ENCODE data around the gene PRPF19.
A peak's percentile ranks its signal among the peaks of the same experiment; 100 is the strongest.

The PRPF19 gene

GRCh38 chr11:60906132-60906972, at the start of gene PRPF19:
PRPF19 (minus strand) TSS chr11:60906585; CDS start chr11:60906382, 203 bp downstream.
- peak; percentile 99 for DNase-seq

- no peak for DNase-seq
Observed at GRCh38 chr11:60955571-60955970, 49.2 kb upstream of the PRPF19 start.

GRCh38 chr11:60954421-60954820, 48.0 kb upstream of the PRPF19 start:
- DNase-seq = no peak

- no peak for DNase-seq
Observed at GRCh38 chr11:60953781-60954180, 47.4 kb upstream of the PRPF19 start.

- DNase-seq = no peak
Observed at GRCh38 chr11:60952742-60953170, 46.4 kb upstream of the PRPF19 start.

- peak; percentile 29 for DNase-seq
Observed at GRCh38 chr11:60951904-60952741, 45.7 kb upstream of the PRPF19 start, which contains the start of gene SLC15A3. SLC15A3 (minus strand) TSS chr11:60952176; CDS start chr11:60951551, 625 bp downstream.

GRCh38 chr11:60951606-60951903, 45.2 kb upstream of the PRPF19 start:
- DNase-seq = no peak

- no peak for DNase-seq
Observed at GRCh38 chr11:60950933-60951605, 44.7 kb upstream of the PRPF19 start.

- no peak for DNase-seq
Observed at GRCh38 chr11:60950024-60950423, 43.6 kb upstream of the PRPF19 start.

GRCh38 chr11:60948250-60948649, 41.9 kb upstream of the PRPF19 start:
- DNase-seq = no peak

GRCh38 chr11:60947700-60948099, 41.3 kb upstream of the PRPF19 start:
- DNase-seq = no peak

GRCh38 chr11:60946601-60947264, 40.3 kb upstream of the PRPF19 start:
- no peak for DNase-seq

GRCh38 chr11:60945295-60945667, 38.9 kb upstream of the PRPF19 start:
- no peak for DNase-seq

- DNase-seq = no peak
Observed at GRCh38 chr11:60944490-60945294, 38.3 kb upstream of the PRPF19 start.

- no peak for DNase-seq
Observed at GRCh38 chr11:60942970-60943565, 36.7 kb upstream of the PRPF19 start.

GRCh38 chr11:60942219-60942618, 35.8 kb upstream of the PRPF19 start:
- DNase-seq = no peak

- DNase-seq = no peak
Observed at GRCh38 chr11:60941371-60942119, 35.2 kb upstream of the PRPF19 start.

- DNase-seq = no peak
Observed at GRCh38 chr11:60939855-60940254, 33.5 kb upstream of the PRPF19 start.

- no peak for DNase-seq
Observed at GRCh38 chr11:60939301-60939700, 32.9 kb upstream of the PRPF19 start.

- no peak for DNase-seq
Observed at GRCh38 chr11:60938500-60938899, 32.1 kb upstream of the PRPF19 start.

- no peak for DNase-seq
Observed at GRCh38 chr11:60937811-60938210, 31.4 kb upstream of the PRPF19 start.

Data from activated gamma-delta T cell treated with Interleukin-2 at 50 U/mL for 16 hours (primary cell).